ENCODE results near the gene ELAVL2.

DNA sequence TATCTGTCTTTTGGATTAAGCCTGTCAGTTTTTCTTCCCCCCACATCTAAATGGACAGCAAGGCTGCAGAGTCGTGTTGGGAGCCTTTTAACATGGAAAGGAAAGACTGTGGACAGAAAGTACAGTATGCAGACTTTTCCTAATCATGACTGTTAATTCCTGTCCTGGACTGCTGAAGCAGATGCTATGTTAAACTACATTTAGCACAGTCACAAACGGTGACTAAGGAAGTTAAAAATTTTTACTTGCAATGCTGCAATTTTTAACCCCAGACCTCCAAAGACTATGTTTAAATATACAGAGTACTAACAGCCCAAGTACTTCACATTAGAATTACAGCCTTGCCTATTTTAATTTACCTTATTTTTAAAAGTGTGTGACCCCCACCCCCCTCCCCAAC, 51.8 kb downstream of the ELAVL2 start:
- TF ChIP-seq, protein P1, sequence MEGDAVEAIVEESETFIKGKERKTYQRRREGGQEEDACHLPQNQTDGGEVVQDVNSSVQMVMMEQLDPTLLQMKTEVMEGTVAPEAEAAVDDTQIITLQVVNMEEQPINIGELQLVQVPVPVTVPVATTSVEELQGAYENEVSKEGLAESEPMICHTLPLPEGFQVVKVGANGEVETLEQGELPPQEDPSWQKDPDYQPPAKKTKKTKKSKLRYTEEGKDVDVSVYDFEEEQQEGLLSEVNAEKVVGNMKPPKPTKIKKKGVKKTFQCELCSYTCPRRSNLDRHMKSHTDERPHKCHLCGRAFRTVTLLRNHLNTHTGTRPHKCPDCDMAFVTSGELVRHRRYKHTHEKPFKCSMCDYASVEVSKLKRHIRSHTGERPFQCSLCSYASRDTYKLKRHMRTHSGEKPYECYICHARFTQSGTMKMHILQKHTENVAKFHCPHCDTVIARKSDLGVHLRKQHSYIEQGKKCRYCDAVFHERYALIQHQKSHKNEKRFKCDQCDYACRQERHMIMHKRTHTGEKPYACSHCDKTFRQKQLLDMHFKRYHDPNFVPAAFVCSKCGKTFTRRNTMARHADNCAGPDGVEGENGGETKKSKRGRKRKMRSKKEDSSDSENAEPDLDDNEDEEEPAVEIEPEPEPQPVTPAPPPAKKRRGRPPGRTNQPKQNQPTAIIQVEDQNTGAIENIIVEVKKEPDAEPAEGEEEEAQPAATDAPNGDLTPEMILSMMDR (IDR thresholded peaks at IDR 0.05) = no peak
- TF ChIP-seq EZH2phosphoT487 (IDR thresholded peaks at IDR 0.05) (no peak), EZH2 (IDR thresholded peaks at IDR 0.05) (no peak)
